ENCODE results near the gene HOXA10.

GRCh38 chr7:27151931-27152815 is 21.9 kb downstream of the HOXA10 start, which contains the start of gene HOXA3:
- no peak for TF ChIP-seq POLR2AphosphoS5 (IDR thresholded peaks at IDR 0.05; ENCODE audit: low read depth, low read length)
- no peak for TF ChIP-seq POLR2A (IDR thresholded peaks at IDR 0.05; ENCODE audit: low read depth, low read length)
- TF ChIP-seq TAF1 (IDR thresholded peaks at IDR 0.05; ENCODE audit: borderline replicate concordance, low read depth, low read length) = no peak

Data from GM12892 (cell line).